ENCODE results near the gene SLC1A1.
"Not testable (repeated sequence)": the region's sequence is repeated elsewhere in the genome, so short reads cannot be mapped to it uniquely, and the experiment has no call there.

SLC1A1 gene

GRCh38 chr9:4507306-4508130, 17.2 kb downstream of the SLC1A1 start:
- DNase-seq: no peak

- DNase-seq: no peak
Measured at GRCh38 chr9:4508246-4508906, 18.1 kb downstream of the SLC1A1 start.

DNA sequence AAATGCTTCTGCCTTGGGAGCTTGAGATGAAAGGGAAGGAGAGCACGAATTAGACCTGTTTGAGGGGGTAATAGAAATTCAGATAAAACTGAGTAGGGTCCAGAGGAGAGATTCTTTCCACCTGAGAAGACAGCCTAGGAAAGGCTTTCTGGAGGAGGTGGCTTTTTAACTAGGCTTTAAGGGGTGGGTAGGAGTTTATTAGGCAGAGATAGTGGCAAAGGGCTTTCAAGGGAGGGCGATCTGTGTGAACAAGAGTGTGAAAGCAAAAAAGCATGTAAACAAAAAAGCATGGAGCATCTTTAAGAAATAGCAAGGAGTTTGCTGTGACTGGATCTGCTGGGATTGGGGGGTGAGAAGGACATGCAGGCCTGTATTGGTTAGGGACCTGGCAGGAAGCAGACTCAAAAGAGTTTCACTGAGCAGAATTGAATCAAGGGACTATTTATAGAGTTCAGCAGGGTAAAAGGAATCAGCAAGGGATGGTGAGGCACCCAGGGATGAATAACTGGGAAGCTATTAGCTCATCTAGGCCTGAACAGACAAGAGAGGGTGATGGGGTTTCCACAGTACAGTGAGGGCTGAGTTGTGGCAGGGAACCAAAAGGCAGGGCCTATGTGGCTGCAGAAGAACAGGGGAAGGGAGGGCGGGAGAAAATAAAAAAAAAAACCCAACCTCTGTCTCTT, 18.8 kb downstream of the SLC1A1 start:
- DNase-seq: no peak

DNA sequence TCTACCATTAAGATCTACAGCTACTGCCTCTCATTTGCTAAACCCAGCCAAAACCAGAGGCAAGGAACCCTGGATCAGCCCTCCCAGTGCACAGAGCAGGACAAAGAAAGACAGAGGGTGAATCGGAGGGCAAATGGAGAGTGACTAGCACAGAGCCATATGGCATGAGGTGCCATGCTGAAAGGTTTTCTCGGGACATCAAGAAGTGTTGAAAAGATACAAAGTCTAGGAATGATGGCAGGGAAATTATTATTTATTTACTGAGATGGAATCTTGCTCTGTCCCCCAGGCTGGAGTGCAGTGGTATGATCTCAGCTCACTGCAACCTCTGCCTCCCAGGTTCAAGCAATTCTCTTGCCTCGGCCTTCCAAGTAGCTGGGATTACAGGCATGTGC, 19.3 kb downstream of the SLC1A1 start:
- no peak for DNase-seq

- no peak for DNase-seq
Measured at GRCh38 chr9:4510546-4511322, 20.5 kb downstream of the SLC1A1 start.

- DNase-seq: no peak
Measured at GRCh38 chr9:4514252-4515128, 24.2 kb downstream of the SLC1A1 start.

GRCh38 chr9:4515958-4516375, 25.7 kb downstream of the SLC1A1 start:
- DNase-seq: no peak

DNA sequence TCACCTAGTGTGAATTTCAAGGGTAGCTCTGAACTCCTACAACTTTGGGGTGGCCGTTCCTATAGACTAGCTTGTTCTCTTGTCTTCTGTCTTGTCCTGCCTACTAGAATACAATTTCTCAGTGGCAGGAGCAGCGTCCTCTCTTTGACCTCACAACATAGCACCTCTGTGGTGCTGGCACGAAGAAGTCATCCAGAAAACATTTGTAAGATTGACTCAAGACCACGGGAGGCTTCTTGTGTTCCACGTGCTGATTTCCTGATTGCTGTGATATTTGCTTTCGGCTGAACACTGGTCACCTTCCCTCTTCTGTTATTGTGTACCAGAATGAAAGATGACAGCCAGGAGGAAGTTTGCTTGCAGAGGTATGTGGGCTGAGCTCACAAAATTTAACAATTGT, 27.0 kb downstream of the SLC1A1 start:
- DNase-seq: no peak

GRCh38 chr9:4519604-4520003, 29.3 kb downstream of the SLC1A1 start:
- no peak for DNase-seq

DNA sequence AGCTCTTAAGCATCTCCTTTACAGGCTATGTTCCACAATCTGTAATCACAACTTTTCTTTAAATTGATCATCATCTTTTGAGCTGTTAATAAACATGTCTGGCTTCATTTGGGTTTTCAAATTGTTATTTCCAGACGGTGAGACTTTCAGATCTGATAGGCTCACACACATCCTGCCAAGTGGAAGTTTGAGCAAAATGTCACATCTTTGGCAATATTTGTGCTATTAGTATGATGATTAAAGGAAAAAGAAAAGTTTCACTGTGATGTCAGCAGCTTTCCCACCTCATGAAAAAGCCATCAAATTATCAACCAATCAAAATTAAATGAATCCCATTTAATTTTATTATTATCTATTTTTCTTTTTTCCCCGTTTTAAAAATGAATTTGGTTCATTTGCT, 29.8 kb downstream of the SLC1A1 start:
- no peak for DNase-seq

DNA sequence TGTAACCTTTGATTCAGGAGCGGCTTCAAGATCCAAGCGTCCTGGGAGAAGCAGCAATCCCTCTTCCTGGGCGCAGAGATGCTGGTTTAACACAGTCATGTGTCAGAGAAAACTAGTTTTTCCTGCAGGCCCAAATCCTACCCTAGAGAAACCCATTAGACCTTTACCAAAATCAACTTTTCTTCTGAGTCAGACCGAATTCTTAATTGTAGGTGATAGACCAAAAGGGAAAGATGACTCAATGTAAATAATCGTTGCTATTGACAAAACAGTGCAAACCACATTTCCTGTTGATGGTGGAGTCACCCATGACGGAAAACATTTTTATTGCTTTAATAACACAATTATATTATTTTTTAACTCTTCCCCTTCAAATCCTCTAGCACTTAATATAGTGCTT, 40.1 kb downstream of the SLC1A1 start:
- DNase-seq: no peak

GRCh38 chr9:4530831-4531230, 40.6 kb downstream of the SLC1A1 start:
- not testable (repeated sequence) for DNase-seq

- DNase-seq: not testable (repeated sequence)
Measured at GRCh38 chr9:4531355-4531754, 41.1 kb downstream of the SLC1A1 start.

- DNase-seq: not testable (repeated sequence)
Measured at GRCh38 chr9:4533881-4534280, 43.6 kb downstream of the SLC1A1 start.

DNA sequence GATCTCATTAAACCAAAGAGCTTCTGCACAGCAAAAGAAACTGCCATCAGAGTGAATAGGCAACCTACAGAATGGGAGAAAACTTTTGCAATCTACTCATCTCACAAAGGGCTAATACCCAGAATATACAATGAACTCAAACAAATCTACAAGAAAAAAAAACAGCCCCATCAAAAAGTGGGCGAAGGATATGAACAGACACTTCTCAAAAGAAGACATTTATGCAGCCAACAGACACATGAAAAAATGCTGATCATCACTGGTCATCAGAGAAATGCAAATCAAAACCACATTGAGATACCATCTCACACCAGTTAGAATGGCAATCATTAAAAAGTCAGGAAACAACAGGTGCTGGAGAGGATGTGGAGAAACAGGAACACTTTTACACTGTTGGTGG, 45.9 kb downstream of the SLC1A1 start:
- DNase-seq: not testable (repeated sequence)

DNA sequence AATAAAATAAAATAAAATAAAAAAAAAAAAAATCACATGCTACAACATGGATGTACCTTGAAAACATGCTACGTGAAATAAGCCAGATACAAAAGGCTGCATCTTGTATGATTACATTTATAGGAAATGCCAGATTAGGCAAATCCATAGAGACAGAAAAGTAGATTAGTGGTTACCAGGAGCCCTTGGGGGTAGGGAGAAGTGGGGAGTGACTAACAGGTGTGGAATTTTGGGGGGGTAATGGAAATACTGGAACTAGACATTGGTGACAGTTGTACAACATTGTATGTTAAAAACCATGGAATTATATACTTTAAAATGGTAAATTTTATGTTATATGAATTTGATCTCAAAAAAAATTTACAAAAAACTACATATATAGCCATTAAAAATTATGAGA, 47.3 kb downstream of the SLC1A1 start:
- DNase-seq: no peak

DNA sequence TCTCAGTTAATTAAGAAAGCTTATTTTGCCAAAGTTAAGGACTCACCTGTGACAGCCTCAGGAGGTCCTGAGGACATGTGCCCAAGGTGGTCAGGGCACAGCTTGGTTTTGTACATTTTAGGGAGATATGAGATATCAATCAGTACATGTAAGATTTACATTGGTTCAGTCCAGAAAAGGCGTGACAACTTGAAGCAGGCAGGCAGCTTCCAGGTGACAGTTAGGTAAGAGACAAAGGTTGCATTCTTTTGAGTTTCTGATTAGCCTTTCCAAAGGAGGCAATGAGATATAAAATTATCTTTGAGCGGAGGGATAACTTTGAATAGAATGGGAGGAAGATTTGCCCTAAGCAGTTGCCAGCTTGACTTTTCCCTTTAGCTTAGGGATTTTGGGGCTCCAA, 47.8 kb downstream of the SLC1A1 start:
- no peak for DNase-seq

DNA sequence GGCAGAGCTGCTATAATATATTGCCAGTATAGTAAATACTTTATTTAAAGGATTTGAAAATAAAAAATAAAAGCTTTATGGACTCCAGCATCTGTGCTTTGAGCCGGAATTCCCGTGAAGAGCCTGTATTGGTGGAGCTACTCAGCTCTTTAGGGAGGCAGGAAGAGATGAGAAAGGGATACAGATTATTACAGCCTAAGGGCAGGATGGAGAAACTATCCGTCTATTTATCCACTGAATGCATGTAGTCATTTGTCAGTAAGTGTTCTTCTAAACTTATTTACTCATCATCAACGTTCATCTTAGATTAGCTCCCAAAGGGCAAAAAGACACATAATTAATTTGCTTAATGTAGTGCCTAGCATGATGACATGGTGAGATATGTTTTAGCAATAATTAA, 48.4 kb downstream of the SLC1A1 start:
- no peak for DNase-seq

DNA sequence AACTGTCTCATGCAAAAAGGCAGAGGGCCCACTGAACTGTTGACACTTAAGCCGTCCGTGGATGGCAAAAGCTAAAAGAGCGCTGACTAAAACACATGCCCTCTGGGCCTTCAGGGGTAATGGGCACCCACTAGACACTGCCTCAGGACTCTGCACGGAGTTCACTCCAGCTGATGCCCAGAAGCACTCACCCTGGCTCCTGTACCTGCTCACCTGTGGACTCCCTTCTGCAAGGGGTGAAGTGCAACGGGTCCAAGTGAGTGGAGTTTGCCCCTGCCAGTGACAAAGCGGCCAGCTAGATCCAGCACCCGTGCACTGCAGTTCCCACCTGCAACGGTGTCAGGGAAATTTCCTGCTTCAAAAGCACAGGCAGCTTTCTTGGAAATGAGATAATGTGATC, 50.2 kb downstream of the SLC1A1 start:
- no peak for DNase-seq

DNA sequence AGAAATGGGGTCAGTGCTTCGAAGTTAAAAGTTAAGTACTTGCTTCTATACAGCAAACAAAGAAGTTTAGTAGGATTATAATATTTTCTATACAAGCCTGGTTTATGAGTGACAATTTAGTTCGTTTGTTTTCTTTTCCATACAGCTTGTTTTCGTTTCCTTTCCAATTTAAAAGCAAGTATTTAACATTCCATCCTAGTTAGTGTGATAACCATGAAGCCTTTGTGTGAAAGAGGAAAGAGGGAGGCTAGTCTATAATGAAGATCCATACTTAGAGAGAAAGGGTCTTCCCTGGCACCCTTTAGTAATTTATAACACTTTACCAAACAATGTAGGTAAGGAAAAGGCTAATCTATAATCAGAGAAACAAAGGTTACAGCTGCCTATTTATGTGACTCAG, 51.0 kb downstream of the SLC1A1 start:
- no peak for DNase-seq

GRCh38 chr9:4541856-4542255, 51.6 kb downstream of the SLC1A1 start:
- DNase-seq: no peak

GRCh38 chr9:4544714-4545113, 54.4 kb downstream of the SLC1A1 start:
- not testable (repeated sequence) for DNase-seq
